ENCODE measurements around the gene PRRX2. TPM values are rescaled to one million over a fixed set of nuclear protein-coding genes. Genes with fewer than 3 reads are reported as not detected.

Gene PRRX2
- total RNA-seq, 1 experiment from 2014 or later = 10.7 TPM

DNA sequence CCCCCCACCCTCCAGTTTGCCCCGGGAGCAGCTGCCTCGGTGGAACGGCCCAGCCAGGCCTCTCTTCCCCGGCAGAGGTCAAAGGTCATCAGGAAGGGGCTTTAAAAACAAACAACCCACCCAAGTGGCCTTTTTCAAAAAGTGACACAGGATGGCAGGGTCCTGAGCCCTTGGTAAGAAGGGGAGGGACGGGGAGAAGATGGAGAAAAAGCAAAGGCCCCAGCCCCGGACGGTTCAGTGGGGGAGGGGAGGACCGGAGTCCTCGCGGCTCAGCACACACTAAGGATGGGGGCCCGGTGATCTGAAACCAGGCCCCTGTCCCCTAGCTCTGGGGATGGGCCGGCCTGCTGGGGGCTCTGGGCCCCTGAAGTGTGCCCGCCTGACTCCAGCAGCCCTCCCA, 1.1 kb downstream of the PRRX2 start:
- CTCF ChIA-PET = interaction anchor here (0.6 to 2.5 kb wide), 10 partner anchors 12 to 535 kb away, joined by 3 to 6 read pairs (median 4); no protein-coding TSS in a partner anchor
- no peak overlapping the region for H3K27ac Mint-ChIP-seq
- TF ChIP-seq, protein P1, sequence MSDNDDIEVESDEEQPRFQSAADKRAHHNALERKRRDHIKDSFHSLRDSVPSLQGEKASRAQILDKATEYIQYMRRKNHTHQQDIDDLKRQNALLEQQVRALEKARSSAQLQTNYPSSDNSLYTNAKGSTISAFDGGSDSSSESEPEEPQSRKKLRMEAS (CRISPR knock-in tag; IDR thresholded peaks at IDR 0.05) = peak; percentile 33; the same call in 1 of the 2 replicates
- no peak for TF ChIP-seq ZNF423 (CRISPR knock-in tag; IDR thresholded peaks at IDR 0.05)
- no peak for TF ChIP-seq ARID4B (CRISPR knock-in tag; IDR thresholded peaks at IDR 0.05; ENCODE audit: borderline replicate concordance)
- peaks cover 17% of the 10 kb centered on the region for H3K4me1 Mint-ChIP-seq
- POLR2A ChIA-PET = no interaction called here
- H3K27me3 Mint-ChIP-seq (ENCODE audit: low read depth) = peaks cover 32% of the 10 kb centered on the region
- no peak for DNase-seq (ENCODE audit: low spot score)
- H3K36me3 Mint-ChIP-seq = no peaks in the 10 kb centered on the region
- ATAC-seq = peak; percentile 10; the same call in 1 of the 2 replicates
- peak overlapping the region; percentile 43; the same call in 1 of the 2 replicates for H3K4me3 Mint-ChIP-seq
- no peaks in the 10 kb centered on the region for H3K9me3 Mint-ChIP-seq

DNA sequence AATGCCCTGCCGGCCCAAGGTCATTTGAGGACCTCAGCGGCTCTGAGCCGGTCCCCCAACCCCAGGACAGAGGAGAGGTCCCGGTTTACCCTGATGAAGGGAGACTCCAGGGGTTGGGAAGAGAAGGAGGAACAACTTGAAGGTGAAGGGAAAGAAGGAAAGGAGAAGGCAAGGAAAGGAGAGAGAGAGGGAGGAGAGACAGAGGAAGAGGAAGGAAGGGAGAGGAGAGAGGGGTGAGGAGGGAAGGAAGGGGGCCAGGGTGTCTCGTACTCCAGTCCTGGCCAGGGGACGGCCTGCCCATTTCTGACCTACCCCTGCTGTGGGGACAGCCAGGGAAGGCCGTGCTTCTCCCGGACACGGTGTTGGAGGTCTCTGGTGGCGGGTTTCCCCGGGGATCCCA, 1.9 kb downstream of the PRRX2 start:
- ATAC-seq = no peak
- Mint-ChIP-seq H3K4me1 (peaks cover 17% of the 10 kb centered on the region), H3K27me3 (ENCODE audit: low read depth) (peaks cover 32% of the 10 kb centered on the region), H3K9me3 (no peaks in the 10 kb centered on the region), H3K27ac (no peak overlapping the region), H3K36me3 (no peaks in the 10 kb centered on the region), H3K4me3 (no peak overlapping the region)
- POLR2A ChIA-PET = no interaction called here
- CTCF ChIA-PET = interaction anchor here (1.0 to 1.4 kb wide), 3 partner anchors 12 to 54 kb away, joined by 3 to 6 read pairs (median 3); no protein-coding TSS in a partner anchor
- DNase-seq (ENCODE audit: low spot score) = no peak
- TF ChIP-seq STAT6 (CRISPR knock-in tag; conservative IDR thresholded peaks at IDR 0.05; ENCODE audit: low read depth) (no peak), EMX1 (CRISPR knock-in tag; IDR thresholded peaks at IDR 0.05) (no peak), CBFB (CRISPR knock-in tag; IDR thresholded peaks at IDR 0.05; ENCODE audit: low read depth) (no peak), ARID4B (CRISPR knock-in tag; IDR thresholded peaks at IDR 0.05; ENCODE audit: borderline replicate concordance) (no peak), KAT7 (CRISPR knock-in tag; IDR thresholded peaks at IDR 0.05; ENCODE audit: borderline replicate concordance) (no peak), GRHL2 (CRISPR knock-in tag; IDR thresholded peaks at IDR 0.05; ENCODE audit: insufficient replicate concordance, severe bottlenecking) (no peak), E2F5 (CRISPR knock-in tag; IDR thresholded peaks at IDR 0.05) (no peak), TCF7 (CRISPR knock-in tag; IDR thresholded peaks at IDR 0.05; ENCODE audit: low read depth) (no peak), SP1 (CRISPR knock-in tag; conservative IDR thresholded peaks at IDR 0.05) (no peak), FOXK1 (CRISPR knock-in tag; IDR thresholded peaks at IDR 0.05) (no peak), IRF2 (CRISPR knock-in tag; IDR thresholded peaks at IDR 0.05; ENCODE audit: borderline replicate concordance, low read depth) (no peak)
- TF ChIP-seq, protein P2, sequence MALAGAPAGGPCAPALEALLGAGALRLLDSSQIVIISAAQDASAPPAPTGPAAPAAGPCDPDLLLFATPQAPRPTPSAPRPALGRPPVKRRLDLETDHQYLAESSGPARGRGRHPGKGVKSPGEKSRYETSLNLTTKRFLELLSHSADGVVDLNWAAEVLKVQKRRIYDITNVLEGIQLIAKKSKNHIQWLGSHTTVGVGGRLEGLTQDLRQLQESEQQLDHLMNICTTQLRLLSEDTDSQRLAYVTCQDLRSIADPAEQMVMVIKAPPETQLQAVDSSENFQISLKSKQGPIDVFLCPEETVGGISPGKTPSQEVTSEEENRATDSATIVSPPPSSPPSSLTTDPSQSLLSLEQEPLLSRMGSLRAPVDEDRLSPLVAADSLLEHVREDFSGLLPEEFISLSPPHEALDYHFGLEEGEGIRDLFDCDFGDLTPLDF (CRISPR knock-in tag; IDR thresholded peaks at IDR 0.05) = no peak
- TF ChIP-seq, protein P3, sequence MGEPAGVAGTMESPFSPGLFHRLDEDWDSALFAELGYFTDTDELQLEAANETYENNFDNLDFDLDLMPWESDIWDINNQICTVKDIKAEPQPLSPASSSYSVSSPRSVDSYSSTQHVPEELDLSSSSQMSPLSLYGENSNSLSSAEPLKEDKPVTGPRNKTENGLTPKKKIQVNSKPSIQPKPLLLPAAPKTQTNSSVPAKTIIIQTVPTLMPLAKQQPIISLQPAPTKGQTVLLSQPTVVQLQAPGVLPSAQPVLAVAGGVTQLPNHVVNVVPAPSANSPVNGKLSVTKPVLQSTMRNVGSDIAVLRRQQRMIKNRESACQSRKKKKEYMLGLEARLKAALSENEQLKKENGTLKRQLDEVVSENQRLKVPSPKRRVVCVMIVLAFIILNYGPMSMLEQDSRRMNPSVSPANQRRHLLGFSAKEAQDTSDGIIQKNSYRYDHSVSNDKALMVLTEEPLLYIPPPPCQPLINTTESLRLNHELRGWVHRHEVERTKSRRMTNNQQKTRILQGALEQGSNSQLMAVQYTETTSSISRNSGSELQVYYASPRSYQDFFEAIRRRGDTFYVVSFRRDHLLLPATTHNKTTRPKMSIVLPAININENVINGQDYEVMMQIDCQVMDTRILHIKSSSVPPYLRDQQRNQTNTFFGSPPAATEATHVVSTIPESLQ (CRISPR knock-in tag; IDR thresholded peaks at IDR 0.05) = no peak
- TF ChIP-seq, protein P4, sequence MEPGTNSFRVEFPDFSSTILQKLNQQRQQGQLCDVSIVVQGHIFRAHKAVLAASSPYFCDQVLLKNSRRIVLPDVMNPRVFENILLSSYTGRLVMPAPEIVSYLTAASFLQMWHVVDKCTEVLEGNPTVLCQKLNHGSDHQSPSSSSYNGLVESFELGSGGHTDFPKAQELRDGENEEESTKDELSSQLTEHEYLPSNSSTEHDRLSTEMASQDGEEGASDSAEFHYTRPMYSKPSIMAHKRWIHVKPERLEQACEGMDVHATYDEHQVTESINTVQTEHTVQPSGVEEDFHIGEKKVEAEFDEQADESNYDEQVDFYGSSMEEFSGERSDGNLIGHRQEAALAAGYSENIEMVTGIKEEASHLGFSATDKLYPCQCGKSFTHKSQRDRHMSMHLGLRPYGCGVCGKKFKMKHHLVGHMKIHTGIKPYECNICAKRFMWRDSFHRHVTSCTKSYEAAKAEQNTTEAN (CRISPR knock-in tag; IDR thresholded peaks at IDR 0.05) = no peak

All from WTC11 (cell line).